ENCODE measurements around the gene RRAGD.
A peak's percentile ranks its signal among the peaks of the same experiment; 100 is the strongest.

- TF ChIP-seq CTCF (IDR thresholded peaks at IDR 0.05; ENCODE audit: low read depth, low read length) (no peak), POLR2A (IDR thresholded peaks at IDR 0.05; ENCODE audit: extremely low read depth, insufficient read length) (peak; percentile 49), MYC (IDR thresholded peaks at IDR 0.05; ENCODE audit: low read depth, low read length) (peak; percentile 28; the same call in 1 of the 2 replicates)
Measured at GRCh38 chr6:89412071-89413005, at the start of gene RRAGD.

Measured in NB4 (cell line).